GM18517 (cell line): ENCODE measurements around the gene DIDO1.
A peak's percentile ranks its signal among the peaks of the same experiment; 100 is the strongest.

Experiments
- ATAC-seq: cut with Tn5 transposase; IDR thresholded peaks from one replicate; pipeline ENCODE4 v1.9.1; 2021; ENCODE audit warnings: mild to moderate bottlenecking, moderate library complexity; ENCODE audit not compliant: unreplicated experiment

DIDO1 gene

GRCh38 chr20:62926229-62927127, at the start of gene DIDO1:
DIDO1 (minus strand) TSS chr20:62926505.
- ATAC-seq, result peak; percentile 62

DNA sequence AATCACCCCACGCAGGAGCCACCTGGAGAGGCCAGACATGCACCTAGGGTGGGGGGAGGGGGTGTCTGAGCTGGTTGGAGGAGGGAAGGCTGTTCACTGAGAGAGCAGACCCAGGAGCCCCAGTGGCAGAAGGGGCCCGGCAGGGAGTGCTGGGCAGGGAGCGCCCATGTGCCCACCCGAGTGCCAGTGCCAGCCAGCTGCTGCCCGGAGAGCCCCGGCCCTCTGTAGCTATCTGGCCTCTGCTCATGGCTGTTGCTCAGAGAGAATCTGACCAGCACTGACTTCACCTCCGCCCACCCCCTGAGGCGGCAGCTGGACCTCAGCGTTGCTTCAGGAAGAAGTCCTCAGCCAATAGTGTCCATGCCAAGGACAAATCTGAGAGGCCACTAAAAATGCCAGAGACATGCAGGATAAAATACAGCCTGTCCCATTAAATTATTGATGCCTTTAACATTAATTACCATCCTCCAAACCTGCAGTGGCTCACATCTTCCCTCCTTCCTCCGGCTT, 49.0 kb upstream of the DIDO1 start:
- no peak for ATAC-seq

DNA sequence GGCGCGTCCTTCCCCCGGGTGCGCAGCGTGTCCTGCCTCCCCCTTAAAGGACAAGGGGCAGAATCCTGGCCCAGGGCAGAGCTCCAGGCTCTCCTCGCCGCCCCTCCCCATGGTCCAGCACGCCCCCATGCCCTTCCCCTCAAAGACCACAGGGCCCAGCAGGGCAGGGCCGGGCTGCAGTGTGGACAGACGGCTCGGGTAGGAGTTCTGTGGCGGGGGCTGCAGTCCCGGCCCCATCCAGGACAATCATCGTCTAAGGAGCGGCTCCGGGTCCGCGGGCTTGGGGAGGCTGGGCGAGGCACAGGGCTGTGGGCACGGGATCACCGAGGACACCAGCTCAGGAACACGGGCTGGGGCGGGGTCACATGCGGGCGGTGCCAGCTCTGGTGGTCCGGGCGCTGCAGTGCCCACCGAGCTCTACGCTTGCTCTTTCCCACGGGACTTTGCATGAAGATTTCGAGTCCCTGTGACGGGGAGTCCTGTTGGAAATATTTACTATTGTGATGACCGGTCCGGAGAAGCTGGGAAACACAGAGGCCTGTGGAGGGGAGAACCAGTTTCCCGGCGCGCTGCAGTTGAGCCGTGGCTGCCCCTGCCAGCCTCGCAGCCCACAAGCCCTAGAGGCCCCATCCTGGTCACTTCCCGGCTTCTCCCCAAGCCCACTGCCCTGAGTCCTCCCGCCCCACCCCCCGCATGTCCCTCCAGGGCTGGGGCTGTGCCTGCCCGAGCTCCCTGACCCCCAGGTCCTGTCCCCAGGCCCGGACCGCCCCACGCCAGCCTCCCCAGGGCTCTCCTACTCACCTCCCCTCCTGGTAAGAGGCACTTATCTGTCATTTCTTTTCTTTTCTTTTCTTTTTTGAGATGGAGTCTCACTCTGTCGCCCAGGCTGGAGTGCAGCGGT, 46.8 kb upstream of the DIDO1 start:
- ATAC-seq, result no peak

DNA sequence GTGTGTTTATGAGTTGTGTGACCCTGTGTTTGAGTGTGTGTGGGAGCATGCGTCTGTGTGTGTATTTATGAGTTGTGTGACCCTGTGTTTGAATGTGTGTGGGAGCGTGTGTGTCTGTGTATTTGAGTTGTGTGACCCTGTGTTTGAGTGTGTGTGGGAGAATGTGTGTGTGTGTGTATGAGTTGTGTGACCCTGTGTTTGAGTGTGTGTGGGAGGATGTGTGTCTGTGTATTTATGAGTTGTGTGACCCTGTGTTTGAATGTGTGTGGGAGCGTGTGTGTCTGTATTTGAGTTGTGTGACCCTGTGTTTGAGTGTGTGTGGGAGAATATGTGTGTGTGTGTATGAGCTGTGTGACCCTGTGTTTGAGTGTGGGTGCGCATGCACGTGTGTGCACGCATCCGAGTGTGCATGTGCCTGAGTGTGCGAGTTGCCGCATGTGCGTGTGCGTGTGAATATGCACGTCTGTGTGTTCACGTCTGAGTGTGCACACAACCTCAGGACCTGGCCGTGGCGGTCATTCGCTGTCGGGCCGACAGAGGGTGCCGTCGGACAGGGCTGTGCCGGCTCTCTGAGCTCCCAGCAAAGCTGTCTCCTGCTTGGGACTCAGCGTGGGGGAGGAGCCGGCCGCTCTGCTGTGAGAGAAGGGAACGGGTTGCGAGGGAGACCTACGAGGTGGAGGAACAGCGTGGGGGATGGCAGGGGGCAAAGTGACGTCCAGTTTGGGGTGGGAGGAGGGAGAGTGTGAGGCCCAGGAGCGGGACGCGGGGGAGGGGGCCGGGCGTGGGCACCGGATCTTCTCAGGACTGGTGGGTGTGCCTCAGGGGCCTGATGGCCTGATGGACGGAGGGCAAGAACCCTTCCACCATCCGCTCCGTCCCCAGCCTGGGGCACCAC, 45.9 kb upstream of the DIDO1 start:
- no peak for ATAC-seq

GRCh38 chr20:62971211-62971949, 45.1 kb upstream of the DIDO1 start:
- ATAC-seq, result no peak

DNA sequence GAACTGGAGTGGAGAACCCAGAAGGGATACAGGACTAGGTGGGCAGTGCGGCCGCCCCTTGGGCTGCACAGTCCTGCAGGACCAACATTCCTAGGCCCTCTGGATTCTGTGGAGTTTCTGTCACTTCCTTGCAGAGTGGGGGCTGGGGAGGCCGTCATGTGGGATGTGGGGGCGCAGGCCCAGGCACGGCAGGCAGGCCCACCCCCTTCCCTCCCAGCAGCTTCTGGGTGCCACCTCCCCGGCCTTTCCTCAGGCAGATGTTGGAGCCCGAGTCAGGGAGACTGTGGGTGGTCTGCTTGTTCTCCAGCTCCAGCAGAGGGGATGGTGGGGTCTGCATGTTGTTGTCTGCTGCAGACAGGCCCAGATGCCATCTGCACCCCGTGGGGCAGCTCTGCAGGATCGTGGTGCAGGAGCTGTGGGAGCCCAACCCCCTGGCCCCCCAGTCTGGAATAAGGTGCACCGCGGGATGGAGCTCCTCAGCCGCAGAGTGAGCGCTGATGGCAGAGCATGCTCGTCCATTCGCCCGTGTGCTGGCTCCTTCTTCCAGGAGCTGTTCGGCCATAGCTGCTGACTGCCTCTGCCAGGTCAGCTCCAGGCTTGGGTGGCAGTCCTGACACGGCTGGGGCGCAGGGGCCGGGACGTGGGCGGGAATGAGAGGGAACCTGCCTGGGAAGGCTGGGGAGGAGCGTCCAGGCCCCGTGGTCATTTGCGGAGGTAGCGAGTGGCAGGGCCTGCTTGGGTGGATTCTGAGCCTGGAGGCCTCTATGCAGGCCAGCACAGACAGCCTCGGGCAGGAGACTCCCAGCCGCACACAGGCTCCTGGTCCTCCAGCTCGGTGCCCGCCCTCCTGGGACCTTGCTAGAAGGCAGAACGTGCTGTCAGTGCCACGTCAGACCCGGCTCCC, 44.3 kb upstream of the DIDO1 start:
- ATAC-seq, result no peak

DNA sequence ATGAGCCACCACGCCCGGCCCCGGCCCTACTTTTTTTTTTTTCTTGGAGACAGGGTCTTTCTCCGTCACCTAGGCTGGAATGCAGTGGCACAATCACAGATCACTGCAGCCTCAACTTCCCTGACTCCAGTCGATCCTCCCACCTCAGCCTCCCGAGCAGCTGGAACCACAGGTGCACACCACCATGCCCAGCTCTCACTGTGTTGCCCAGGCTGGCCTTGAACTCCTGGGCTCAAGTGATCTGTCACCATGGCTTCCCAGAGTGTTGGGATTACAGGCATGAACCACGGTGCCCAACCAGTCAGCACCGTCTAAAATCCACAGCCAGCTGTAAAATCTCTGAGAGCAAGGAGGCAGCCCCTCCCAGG, 43.6 kb upstream of the DIDO1 start:
- no peak for ATAC-seq

DNA sequence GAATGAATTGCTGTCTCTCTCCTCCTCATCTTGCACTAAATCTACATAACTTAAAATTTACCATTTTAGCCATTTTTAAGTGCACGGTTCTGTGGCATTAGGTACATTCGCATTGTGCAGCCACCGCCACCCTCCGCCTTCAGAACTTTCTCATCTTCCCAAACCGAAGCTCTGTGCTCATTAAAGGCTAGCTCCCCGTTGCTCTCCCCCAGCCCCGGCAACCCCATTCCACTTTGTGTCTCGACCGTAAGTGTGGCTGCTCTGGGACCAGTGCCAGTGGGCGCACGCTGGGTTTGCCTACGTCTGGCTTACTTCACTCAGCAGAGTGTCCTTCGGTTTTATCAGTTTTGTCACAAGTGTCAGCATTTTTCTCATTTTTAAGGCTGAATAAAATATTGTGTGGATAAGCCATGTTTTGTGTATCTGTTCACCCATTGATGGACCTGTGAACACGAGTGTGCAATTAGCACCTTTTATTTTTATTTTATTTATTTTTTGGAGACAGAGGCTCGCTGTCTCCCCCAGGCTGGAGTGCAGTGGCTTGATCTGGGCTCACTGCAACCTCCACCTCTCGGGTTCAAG, 43.0 kb upstream of the DIDO1 start:
- no peak for ATAC-seq

GRCh38 chr20:62968378-62969178, 42.3 kb upstream of the DIDO1 start:
- no peak for ATAC-seq

- ATAC-seq, result no peak
Measured at GRCh38 chr20:62967628-62968351, 41.5 kb upstream of the DIDO1 start.

DNA sequence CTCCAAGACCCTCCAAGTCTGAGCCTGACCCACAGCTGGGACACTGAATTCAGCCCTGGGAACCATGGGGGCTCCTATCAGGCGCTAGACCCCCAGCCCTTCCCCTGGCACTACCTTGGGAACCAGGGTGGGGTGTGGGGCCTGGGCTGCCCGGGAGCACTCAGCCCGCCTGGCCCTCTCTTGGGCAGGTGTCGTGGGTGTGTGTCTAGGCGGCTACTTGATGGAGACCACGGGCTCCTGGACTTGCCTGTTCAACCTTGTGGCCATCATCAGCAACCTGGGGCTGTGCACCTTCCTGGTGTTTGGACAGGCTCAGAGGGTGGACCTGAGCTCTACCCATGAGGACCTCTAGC, 40.8 kb upstream of the DIDO1 start:
- no peak for ATAC-seq

DNA sequence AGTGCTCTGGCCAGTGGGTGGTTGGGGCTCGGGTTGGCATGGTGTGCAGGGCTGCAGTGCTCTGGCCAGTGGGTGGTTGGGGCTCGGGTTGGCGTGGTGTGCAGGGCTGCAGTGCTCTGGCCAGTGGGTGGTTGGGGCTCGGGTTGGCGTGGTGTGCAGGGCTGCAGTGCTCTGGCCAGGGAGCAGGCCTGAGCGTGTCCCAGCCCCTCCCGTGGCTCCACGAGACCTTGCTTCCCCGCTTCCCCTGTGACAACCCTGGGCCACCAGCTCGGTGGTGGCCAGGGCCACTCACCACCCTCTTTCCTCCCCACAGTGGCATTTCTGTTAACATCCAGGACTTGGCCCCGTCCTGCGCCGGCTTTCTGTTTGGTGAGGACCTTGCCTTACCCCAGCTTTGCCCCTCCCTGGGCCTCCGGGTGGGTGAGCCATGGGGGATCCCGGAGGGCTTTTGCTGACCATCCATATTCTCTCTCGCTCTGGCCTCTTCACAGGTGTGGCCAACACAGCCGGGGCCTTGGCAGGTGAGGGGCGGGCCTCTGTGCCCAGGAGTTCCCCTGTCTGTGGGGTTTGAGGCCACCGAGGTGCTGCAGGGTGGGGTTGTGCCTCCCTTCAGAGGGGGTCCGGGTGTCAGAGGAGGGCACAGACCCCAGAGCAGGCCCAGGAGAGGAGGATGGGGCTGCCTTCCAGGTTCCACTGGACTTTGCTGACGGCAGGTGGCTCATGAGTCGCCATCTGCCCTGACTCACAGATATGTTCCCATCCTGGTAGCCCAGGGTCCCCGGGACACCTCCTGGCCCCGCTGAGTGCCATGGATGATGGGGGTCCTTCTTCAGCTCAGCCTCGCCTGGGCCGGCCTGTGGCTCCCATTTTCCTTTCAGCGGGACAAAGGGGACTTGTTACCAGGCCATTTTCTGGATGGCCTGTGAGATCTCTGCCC, 40.2 kb upstream of the DIDO1 start:
- ATAC-seq, result no peak

DNA sequence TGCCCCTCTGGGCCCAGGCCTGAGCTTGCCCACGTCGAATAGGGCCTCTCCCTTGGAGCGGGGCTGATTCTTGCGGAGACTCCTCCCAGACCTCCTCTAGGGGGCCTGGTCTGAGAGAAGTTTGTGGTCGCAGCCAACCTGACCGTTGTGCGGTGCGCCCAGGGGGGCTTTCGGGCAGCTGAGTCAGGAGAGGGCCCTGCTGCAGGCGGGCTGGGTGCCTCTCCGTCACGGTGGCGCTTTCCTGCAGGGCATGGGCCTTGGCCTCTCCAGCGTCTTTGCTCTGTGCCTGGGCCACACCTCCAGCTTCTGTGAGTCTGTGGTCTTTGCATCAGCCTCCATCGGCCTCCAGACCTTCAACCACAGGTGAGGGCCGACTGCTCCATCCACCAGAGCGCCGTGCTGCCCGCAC, 39.1 kb upstream of the DIDO1 start:
- no peak for ATAC-seq

- ATAC-seq, result no peak
Measured at GRCh38 chr20:62964700-62965099, 38.4 kb upstream of the DIDO1 start.

DNA sequence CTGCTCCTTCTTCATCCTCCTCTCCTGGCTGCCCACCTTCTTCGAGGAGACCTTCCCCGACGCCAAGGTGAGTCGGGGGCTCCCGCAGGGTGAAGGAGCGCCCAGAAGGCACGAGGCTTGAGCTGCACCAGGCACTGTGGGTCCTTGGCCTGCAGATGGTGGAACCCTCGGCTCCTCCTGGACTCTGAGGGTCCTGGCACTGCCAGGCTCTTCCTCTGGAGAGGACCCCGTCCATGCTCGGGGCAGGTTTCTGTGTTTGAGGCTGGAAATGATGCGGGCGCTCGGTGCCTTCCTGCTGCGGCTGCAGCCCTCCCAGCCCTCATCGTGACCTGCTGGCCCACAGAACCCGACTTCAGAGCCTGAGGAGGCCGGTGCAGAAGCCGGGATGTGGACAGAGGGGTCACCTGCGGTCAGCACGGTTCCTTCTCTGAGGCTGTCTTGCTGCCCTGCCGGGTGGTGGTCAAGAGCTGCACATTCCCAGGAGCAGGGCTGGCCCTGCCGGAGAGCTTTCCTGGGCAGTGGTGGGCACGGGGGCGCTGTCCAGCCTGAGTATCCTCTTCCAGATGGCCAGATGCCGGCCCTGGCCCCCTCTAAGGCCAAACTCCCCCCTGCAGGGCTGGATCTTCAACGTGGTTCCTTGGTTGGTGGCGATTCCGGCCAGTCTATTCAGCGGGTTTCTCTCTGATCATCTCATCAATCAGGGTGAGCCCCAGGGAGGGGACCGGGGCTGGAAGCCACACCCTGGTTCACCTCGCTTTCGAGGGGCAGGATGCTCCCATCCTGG, 37.5 kb upstream of the DIDO1 start:
- no peak for ATAC-seq
